IMR-90 (cell line): ENCODE data around the gene SLC22A7. TPM values are rescaled to one million over a fixed set of nuclear protein-coding genes. Genes with fewer than 3 reads are reported as not detected.

Experiments
- ATAC-seq: fragments of 200-7000 bp; cut with Tn5 transposase; 2 replicates; pipeline ENCODE4 v1.9.1; 2020; ENCODE audit warnings: low read depth, mild to moderate bottlenecking, moderate library complexity
- BruUV-seq: library from RNA; stranded (reverse); fragments of 400-500 nt; replicated peaks from 2 replicates; lab custom pipeline; 2021; lab: Mats Ljungman, UMichigan
- CTCF ChIA-PET: fragments of 300-600 bp; formaldehyde crosslinking; extraction: SDS; loops from one replicate; lab custom pipeline; 2021; ENCODE audit warnings: antibody characterized with exemption; lab: Yijun Ruan, JAX
- POLR2A ChIA-PET: fragments of 300-600 bp; sonication (Branson Sonifier 250); formaldehyde crosslinking; loops from one replicate; lab custom pipeline; 2022; ENCODE audit warnings: antibody characterized with exemption; ENCODE audit not compliant: unreplicated experiment; lab: Charles Lee
- DNase-seq: peaks from one replicate; pipeline ENCODE4 v3.0.0; 2013
- H2AFZ ChIP-seq: replicated peaks from 2 replicates; pipeline ENCODE3; 2013; ENCODE audit warnings: low read length, mild to moderate bottlenecking; ENCODE audit not compliant: poor library complexity
- H2AK5ac ChIP-seq: 2 replicates; pipeline ENCODE4 v1.6.1; 2013; ENCODE audit warnings: low read depth, low read length, inconsistent platforms
- H2AK9ac ChIP-seq: replicated peaks from 2 replicates; pipeline ENCODE3; 2013; ENCODE audit warnings: mild to moderate bottlenecking, low read depth, low read length, moderate library complexity; ENCODE audit not compliant: poor library complexity
- H2BK120ac ChIP-seq: 2 replicates; pipeline ENCODE4 v1.6.1; 2013; ENCODE audit warnings: low read depth, low read length, inconsistent platforms
- H2BK15ac ChIP-seq: 3 replicates; pipeline ENCODE4 v1.6.1; 2013; ENCODE audit warnings: low read depth, low read length, inconsistent platforms
- H2BK20ac ChIP-seq: 2 replicates; pipeline ENCODE4 v1.6.1; 2013; ENCODE audit warnings: low read depth, mild to moderate bottlenecking, inconsistent platforms, low read length, moderate library complexity
- H2BK5ac ChIP-seq: 2 replicates; pipeline ENCODE4 v1.6.1; 2013; ENCODE audit warnings: mild to moderate bottlenecking, low read depth, low read length, inconsistent platforms; ENCODE audit not compliant: poor library complexity, severe bottlenecking
- H3K14ac ChIP-seq: replicated peaks from 2 replicates; pipeline ENCODE4 v1.6.1; 2013; ENCODE audit warnings: low read depth, low read length, inconsistent platforms
- H3K18ac ChIP-seq: 2 replicates; pipeline ENCODE4 v1.6.1; 2013; ENCODE audit warnings: low read depth, low read length, control low read depth
- H3K23ac ChIP-seq: 2 replicates; pipeline ENCODE4 v1.6.1; 2013; ENCODE audit warnings: low read depth, low read length, inconsistent platforms
- H3K27ac ChIP-seq: 2 replicates; pipeline ENCODE4 v1.5.1; 2013; ENCODE audit warnings: mild to moderate bottlenecking, control low read depth, low read length; ENCODE audit not compliant: insufficient read depth
- H3K27me3 ChIP-seq: 2 replicates; pipeline ENCODE4 v1.6.1; 2013; ENCODE audit warnings: low read length; ENCODE audit not compliant: control insufficient read depth, insufficient read depth
- H3K36me3 ChIP-seq: 2 replicates; pipeline ENCODE4 v1.6.1; 2013; ENCODE audit warnings: low read length, mixed read lengths; ENCODE audit not compliant: control insufficient read depth, insufficient read depth
- H3K4ac ChIP-seq: 2 replicates; pipeline ENCODE4 v1.6.1; 2013; ENCODE audit warnings: low read depth, low read length, inconsistent platforms
- H3K4me1 ChIP-seq: 2 replicates; pipeline ENCODE4 v1.6.1; 2013; ENCODE audit warnings: low read length, mixed read lengths; ENCODE audit not compliant: control insufficient read depth, insufficient read depth
- H3K4me2 ChIP-seq: 2 replicates; pipeline ENCODE4 v1.6.1; 2013; ENCODE audit warnings: low read depth, mild to moderate bottlenecking, control low read depth, low read length, moderate library complexity
- H3K4me3 ChIP-seq: 2 replicates; pipeline ENCODE4 v1.5.1; 2013; ENCODE audit warnings: low read depth, mild to moderate bottlenecking, control low read depth, low read length, moderate library complexity; ENCODE audit not compliant: insufficient read depth
- H3K56ac ChIP-seq: 2 replicates; pipeline ENCODE4 v1.6.1; 2013; ENCODE audit warnings: low read length, inconsistent platforms; ENCODE audit not compliant: insufficient read depth; ENCODE audit errors: extremely low read depth
- H3K79me1 ChIP-seq, 2 experiments: 2 replicates each; pipeline ENCODE4 v1.6.1; 2013; ENCODE audit warnings: low read length in 2 of 2, inconsistent platforms in 1 of 2, low read depth in 1 of 2
- H3K9ac ChIP-seq: 2 replicates; pipeline ENCODE4 v1.6.1; 2013; ENCODE audit warnings: low read depth, low read length, control low read depth
- H3K9me1 ChIP-seq: 2 replicates; pipeline ENCODE4 v1.6.1; 2013; ENCODE audit warnings: low read length, inconsistent platforms; ENCODE audit not compliant: insufficient read depth
- H3K9me3 ChIP-seq: 2 replicates; pipeline ENCODE4 v1.6.1; 2013; ENCODE audit warnings: low read length; ENCODE audit not compliant: control insufficient read depth, insufficient read depth
- H4K20me1 ChIP-seq: 2 replicates; pipeline ENCODE4 v1.6.1; 2013; ENCODE audit warnings: low read length, inconsistent platforms; ENCODE audit not compliant: insufficient read depth
- H4K5ac ChIP-seq: 2 replicates; pipeline ENCODE4 v1.6.1; 2013; ENCODE audit warnings: mild to moderate bottlenecking, low read depth, low read length, control low read depth
- H4K8ac ChIP-seq, 2 experiments: 2 replicates each; pipeline ENCODE4 v1.6.1; 2013; ENCODE audit warnings: low read depth in 2 of 2, low read length in 2 of 2, control low read depth in 1 of 2, inconsistent platforms in 1 of 2
- H4K91ac ChIP-seq: 2 replicates; pipeline ENCODE4 v1.6.1; 2013; ENCODE audit warnings: low read depth, low read length, inconsistent platforms; ENCODE audit not compliant: insufficient read depth
- CEBPB ChIP-seq: IDR thresholded peaks from 2 replicates; pipeline ENCODE4 v1.6.1; 2012; ENCODE audit warnings: low read depth, low read length, improper control_type of control experiment
- CHD1 ChIP-seq: IDR thresholded peaks from 2 replicates; pipeline ENCODE4 v1.6.1; 2012; ENCODE audit warnings: low read depth, low read length, improper control_type of control experiment
- MAFK ChIP-seq: IDR thresholded peaks from 2 replicates; pipeline ENCODE4 v1.6.1; 2012; ENCODE audit warnings: low read depth, low read length, improper control_type of control experiment
- WGBS, 2 experiments: methylation state at CpG; one replicate each; pipeline versions ENCODE4 v1.1.5 to v1.1.7; 2013; ENCODE audit warnings: missing lambda C conversion rate in 2 of 2; ENCODE audit not compliant: insufficient read length in 1 of 2; ENCODE audit errors: extremely low coverage in 2 of 2; 5-methylcytosine and 5-hydroxymethylcytosine counted together
- dilution Hi-C: fragments of 300-500 bp; cut with HindIII; formaldehyde crosslinking; loops from one replicate; pipeline ENCODE4 v1.14.3; 2018; ENCODE audit warnings: low sequenced_read_pairs; ENCODE audit not compliant: unreplicated experiment
- in situ Hi-C: fragments of 300-500 bp; cut with MboI; formaldehyde crosslinking; loops from 3 replicates; pipeline ENCODE4 v1.14.3; 2019; ENCODE audit warnings: low sequenced_read_pairs, inconsistent platforms, mixed read lengths
- intact Hi-C: fragments of 100-400 bp; cut with micrococcal nuclease; formaldehyde crosslinking; loops from 2 replicates; pipeline ENCODE4 v1.10.0; 2022
- polyA plus RNA-seq, 3 experiments: library from polyadenylated mRNA; depleted of rRNA; stranded (reverse); fragments of >200 nt; gene quantifications; 2 replicates each; pipeline ENCODE4 v1.2.3, GENCODE V29; 2012; ENCODE audit warnings: low replicate concordance in 1 of 3
- total RNA-seq: library from RNA; depleted of rRNA; stranded (reverse); fragments of >200 nt; gene quantifications from 2 replicates; pipeline ENCODE4 v1.2.3, GENCODE V29; 2012

Gene SLC22A7
- total and polyA plus RNA-seq, 2 of the 4 experiments (the other 2 are of a cell fraction): not detected

- ChIA-PET CTCF (no interaction called here), POLR2A (no interaction called here)
- no peak overlapping the region for H3K4me3 ChIP-seq
- H3K56ac ChIP-seq: no peak overlapping the region
- H4K20me1 ChIP-seq: no peaks in the 10 kb centered on the region; the same call in 1 of the 2 replicates
- H2AK9ac ChIP-seq: no peak overlapping the region
- H2AK5ac ChIP-seq: no peak overlapping the region
- H3K14ac ChIP-seq: no peak overlapping the region
- no peak overlapping the region for H3K9ac ChIP-seq
- H4K8ac ChIP-seq: no peak overlapping the region
- no peak overlapping the region for H3K4me2 ChIP-seq
- H3K9me3 ChIP-seq: no peaks in the 10 kb centered on the region
- no peaks in the 10 kb centered on the region for H3K9me1 ChIP-seq
- no peaks in the 10 kb centered on the region; the same call in 1 of the 2 replicates for H3K4me1 ChIP-seq
- H2BK20ac ChIP-seq: no peak overlapping the region
- H2AFZ ChIP-seq: no peak overlapping the region
- peaks cover 54% of the 10 kb centered on the region for H3K27me3 ChIP-seq
- H3K79me1 ChIP-seq: no peaks in the 10 kb centered on the region
- H3K18ac ChIP-seq: no peak overlapping the region
- H4K5ac ChIP-seq: no peak overlapping the region
- no peak for DNase-seq
- TF ChIP-seq MAFK (no peak), CEBPB (no peak), CHD1 (no peak)
- no peak overlapping the region for H3K27ac ChIP-seq
- no peak overlapping the region for H2BK120ac ChIP-seq
- no peak overlapping the region for H4K91ac ChIP-seq
- no CpG with 5 or more reads among the region's 2 CpGs for WGBS, 2 experiments
- intact Hi-C loops (no loop called here), dilution Hi-C loops (no loop called here), in situ Hi-C loops (no loop called here)
- H2BK15ac ChIP-seq: no peak overlapping the region
- H2BK5ac ChIP-seq: no peak overlapping the region
- no TSS peak for BruUV-seq
- H3K23ac ChIP-seq: no peak overlapping the region
- no peak overlapping the region for H3K4ac ChIP-seq
- H3K36me3 ChIP-seq: no peaks in the 10 kb centered on the region
- ATAC-seq: no peak
Observed at GRCh38 chr6:43304882-43305281, 6.8 kb downstream of the SLC22A7 start.
